ENCODE data around the gene PTPN2.
A peak's percentile ranks its signal among the peaks of the same experiment; 100 is the strongest.
"Not testable (repeated sequence)": the region's sequence is repeated elsewhere in the genome, so short reads cannot be mapped to it uniquely, and the experiment has no call there.

Gene PTPN2

GRCh38 chr18:12769644-12770440, 114.2 kb downstream of the PTPN2 start:
- DNase-seq = no peak

DNA sequence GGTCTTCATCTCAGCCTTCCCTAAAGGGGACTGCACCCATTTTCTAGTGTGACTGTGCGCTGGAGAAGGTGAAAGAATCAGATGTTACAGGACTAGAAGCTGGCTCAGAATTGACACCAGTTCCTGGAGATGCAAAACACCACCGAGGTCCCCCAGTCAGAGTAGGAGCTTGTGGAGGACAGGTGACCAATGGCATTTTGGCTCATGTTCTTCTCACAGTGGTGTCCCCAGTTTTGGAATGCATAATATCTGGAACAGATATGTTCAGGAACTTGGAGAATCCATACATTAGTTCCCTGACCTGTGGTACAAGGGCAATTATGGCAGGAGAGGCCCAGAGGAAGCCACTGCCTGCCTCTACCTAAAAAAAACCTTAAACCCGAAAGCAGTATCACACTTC, 114.9 kb downstream of the PTPN2 start:
- DNase-seq = no peak

GRCh38 chr18:12768625-12769024, 115.4 kb downstream of the PTPN2 start:
- no peak for DNase-seq

DNA sequence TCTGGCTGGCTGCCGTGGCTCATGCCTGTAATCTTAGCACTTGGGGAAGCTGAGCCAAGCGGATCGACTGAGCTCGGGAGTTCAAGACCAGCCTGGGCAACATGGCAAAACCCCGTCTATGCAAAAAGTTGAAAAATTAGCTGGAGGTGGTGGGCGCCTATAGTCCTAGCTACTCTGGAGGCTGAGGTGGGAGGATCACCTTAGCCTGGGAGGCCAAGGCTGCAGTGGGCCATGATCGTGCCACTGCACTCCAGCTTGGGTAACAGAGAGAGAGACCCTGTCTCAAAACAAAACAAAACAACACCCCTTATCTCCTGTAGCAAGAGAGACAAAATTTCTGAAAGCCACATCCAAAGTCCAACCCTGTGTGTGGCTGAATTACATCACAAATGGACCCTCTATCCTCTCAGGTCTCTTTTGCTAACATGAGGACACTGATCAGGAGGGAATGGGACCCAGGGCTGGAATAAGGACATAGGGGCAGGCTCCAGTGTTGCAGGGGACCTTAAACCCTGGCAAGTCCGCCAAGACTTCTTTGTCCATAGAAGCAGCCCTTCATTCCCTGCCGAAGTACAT, 116.4 kb downstream of the PTPN2 start:
- DNase-seq = no peak

GRCh38 chr18:12766986-12767433, 117.0 kb downstream of the PTPN2 start:
- DNase-seq = no peak

DNA sequence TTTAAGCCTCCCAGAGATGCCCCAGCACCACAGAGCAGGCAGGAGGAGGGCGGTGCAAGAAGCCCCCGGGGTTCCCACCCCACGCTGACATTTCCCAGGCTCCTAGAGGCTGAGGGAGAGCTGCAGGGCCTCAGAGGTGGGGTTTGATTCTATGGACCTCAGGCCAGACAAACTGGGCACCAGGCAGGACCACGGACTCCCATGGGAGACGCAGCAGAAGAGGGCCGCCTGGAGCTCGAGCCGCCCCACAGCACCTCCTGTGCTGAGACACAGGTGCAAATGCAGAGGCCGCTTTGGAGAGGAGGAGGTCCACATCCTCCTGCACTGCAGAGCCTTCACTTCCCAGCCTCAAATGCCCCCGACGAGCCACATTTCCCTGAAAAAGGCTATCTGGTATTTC, 118.5 kb downstream of the PTPN2 start:
- DNase-seq = no peak

DNA sequence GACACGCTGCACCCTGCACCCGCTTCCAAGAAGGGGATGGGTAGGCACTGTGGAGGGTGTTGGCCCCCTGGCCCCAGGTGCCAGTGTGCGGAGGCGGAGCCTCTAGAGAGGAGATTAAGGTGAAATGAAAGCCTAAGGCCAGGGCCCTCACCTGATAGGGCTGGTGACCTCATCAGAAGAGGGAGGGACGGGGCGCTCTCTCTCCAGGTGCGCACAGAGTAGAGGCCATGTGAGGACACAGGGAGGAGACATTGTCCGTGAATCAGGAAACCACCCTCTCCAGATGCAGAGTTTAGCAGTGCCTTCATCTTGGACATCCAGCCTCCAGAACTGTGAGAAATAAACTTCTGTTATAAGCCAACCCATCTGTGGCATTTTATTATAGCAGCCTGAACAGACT, 118.9 kb downstream of the PTPN2 start:
- DNase-seq = no peak

DNA sequence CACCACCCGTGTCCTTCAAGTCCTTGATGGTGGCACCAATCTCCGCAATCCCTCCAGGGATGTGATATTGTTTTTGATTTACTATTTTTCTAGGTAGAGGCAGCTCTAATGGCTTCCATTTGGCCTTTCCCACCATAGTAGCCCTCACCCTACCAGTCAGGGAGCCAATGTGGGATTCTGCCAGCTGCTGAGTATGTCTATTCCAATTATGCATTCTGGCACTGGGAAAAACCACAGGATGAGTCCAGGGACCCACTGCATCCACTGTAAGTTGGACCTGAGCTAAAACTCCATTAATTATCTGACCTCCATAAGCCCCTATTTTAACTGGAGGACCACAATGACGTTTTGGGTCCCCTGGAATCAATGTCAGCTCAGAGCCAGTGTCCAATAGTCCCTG, 125.5 kb downstream of the PTPN2 start:
- not testable (repeated sequence) for DNase-seq

- not testable (repeated sequence) for DNase-seq
Measured at GRCh38 chr18:12756619-12757239, 127.3 kb downstream of the PTPN2 start.

GRCh38 chr18:12755606-12756005, 128.4 kb downstream of the PTPN2 start:
- DNase-seq = not testable (repeated sequence)

- DNase-seq = no peak
Measured at GRCh38 chr18:12754511-12754910, 129.5 kb downstream of the PTPN2 start.

GRCh38 chr18:12751891-12752290, 132.1 kb downstream of the PTPN2 start:
- no peak for DNase-seq

GRCh38 chr18:12751503-12751884, 132.5 kb downstream of the PTPN2 start:
- no peak for DNase-seq

- DNase-seq = no peak
Measured at GRCh38 chr18:12750715-12751502, 133.1 kb downstream of the PTPN2 start.

DNA sequence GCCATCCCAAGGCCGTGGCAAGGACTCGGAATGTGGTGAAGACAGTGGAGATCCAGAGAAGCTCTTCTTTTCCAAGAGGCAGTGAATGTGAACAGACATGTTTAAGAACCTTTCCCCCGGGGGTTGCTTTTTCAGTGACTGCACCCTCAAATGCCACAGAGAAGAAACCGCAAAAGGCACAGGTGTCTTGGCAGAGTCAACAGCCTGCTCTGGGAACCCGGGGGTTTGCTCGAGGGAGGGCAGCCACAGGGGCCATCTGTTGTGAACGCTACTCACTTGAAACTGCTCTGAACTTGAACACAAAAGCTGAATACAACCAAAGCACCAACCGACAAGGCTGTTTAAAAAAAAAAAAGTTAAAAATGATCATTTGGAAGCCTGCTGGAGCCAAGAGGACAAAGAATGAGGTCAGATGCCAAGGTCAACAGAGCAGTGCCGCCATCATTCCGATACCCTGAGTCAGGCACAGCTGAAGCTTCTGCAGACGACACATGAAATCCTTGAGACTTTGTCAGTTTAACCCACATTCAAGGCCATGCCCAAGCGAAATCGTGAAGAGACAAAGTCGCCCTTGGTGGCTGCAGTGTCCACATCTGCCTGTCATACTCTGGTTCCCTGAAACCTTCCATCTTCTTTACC, 133.8 kb downstream of the PTPN2 start:
- no peak for DNase-seq

DNA sequence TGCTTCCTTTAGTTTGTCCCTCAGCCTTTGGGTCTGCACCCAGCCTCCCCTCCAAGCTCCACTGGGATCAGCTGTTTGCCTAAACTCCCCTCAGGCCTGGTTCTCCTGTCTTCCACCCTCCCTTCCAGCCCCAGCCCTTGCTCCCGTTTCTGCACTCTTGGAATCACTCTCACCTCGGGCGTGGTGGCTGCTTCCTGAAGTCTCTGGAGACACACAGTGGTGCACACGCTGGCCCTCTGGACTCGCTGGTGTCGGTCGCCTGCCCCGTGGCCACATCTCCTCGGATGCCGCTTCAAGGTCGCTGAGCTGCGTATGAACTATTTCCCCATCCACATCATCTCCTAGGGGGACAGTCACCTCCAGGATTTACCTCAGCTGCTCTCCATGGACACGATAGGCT, 134.9 kb downstream of the PTPN2 start:
- no peak for DNase-seq

- no peak for DNase-seq
Measured at GRCh38 chr18:12748671-12749070, 135.4 kb downstream of the PTPN2 start.

DNA sequence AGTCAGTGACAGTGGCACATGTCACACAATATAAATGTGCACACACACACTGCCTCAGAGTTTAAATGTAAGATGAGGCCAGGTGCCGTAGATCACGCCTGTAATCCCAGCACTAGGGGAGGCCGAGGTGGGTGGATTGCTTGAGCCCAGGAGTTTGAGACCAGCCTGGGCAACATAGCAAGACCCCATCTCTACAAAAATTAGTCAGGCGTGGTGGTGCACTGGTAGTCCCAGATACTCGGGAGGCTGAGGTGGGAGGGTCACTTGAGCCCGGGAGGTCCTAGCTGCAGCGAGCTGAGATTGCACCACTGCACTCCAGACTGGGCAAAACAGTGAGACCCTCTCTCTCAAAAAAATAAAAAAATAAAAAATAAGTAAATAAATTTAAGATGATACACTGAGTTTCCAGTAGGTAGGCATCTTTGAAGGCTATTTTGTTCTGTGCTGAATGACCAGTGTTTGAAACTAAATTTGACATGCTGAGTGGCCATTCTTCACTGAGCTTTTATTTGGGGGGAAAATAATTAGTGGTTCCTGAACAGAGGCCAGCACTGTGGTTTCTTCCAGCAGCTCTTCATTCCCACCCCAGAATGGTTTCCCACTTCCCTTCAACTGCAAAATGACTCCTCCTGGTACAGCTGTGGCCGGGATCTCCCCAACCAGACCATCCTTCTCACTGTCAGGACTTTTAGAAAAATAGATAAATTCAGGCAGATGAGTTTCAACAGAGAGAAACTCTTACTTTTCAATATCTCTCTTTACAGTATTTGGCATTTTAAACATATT, 136.3 kb downstream of the PTPN2 start:
- DNase-seq = no peak

DNA sequence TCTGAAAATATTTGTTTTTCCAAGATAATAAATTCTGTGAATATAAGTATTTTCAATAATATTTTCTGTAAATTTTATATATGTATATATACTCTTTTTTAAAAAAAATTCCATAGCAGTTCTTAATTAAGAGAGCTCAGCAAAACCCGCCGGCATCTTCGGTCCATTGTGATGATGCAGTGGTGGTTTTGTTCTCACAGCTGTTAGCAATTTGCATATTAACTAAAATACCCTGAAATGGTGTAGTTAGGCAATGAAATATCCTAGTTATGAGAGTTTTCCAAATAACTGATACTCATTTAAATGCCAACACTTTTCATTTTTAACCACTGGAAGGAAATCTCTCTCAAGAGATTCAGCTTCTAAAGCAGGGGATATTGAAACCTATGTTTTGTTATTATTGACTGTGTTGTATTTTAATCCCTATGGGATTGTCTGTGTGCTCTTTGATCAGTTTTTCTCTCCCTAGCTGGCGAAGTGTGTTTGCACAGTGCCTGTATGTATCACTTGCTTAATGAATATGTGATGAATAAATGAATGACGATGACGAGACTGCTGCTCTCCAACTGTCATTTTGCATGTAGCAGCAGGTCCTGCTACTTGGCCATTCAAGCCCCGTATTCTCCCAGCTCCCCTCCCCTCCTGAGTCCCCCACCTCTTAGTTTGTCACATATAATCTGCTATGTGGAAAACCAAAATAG, 138.8 kb downstream of the PTPN2 start:
- no peak for DNase-seq

- peak; percentile 4 for DNase-seq
Measured at GRCh38 chr18:12744103-12744502, 139.9 kb downstream of the PTPN2 start.

DNA sequence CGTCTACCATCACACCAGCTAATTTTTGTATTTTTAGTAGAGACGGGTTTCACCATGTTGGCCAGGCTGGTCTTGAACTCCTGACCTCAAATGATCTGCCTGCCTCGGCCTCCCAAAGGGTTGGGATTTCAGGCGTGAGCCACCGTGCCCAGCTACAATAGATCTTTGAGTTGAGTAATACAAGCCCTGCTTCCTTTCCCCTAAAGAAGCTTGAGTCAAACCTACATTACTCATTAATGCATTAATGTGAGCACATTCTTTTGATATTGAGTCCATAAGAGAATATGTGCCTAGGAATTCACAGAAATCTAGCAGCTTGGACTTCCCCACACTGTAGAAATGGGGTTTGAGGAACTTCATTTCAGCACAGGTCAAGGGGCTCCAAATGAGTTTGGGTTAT, 141.6 kb downstream of the PTPN2 start:
- DNase-seq = no peak

Data from NCI-H1105 (cell line).